ENCODE measurements around the gene HNRNPR.

HNRNPR gene

GRCh38 chr1:23368562-23369334 lies 24.7 kb upstream of the HNRNPR start:
- peak; percentile 93 for DNase-seq

GRCh38 chr1:23367791-23368561 lies 23.9 kb upstream of the HNRNPR start:
- peak; percentile 99 for DNase-seq

GRCh38 chr1:23367451-23367790 lies 23.3 kb upstream of the HNRNPR start:
- no peak for DNase-seq

- DNase-seq: no peak
Observed at GRCh38 chr1:23366598-23366997, 22.5 kb upstream of the HNRNPR start.

- no peak for DNase-seq
Observed at GRCh38 chr1:23366146-23366545, 22.1 kb upstream of the HNRNPR start.

GRCh38 chr1:23362218-23362713 lies 18.2 kb upstream of the HNRNPR start:
- DNase-seq: no peak

- DNase-seq: no peak
Observed at GRCh38 chr1:23358310-23358875, 14.3 kb upstream of the HNRNPR start.

- no peak for DNase-seq
Observed at GRCh38 chr1:23357138-23357908, 13.2 kb upstream of the HNRNPR start.

GRCh38 chr1:23356471-23357137 lies 12.5 kb upstream of the HNRNPR start:
- no peak for DNase-seq

- no peak for DNase-seq
Observed at GRCh38 chr1:23354245-23354644, 10.2 kb upstream of the HNRNPR start.

GRCh38 chr1:23352096-23352695 lies 8.1 kb upstream of the HNRNPR start:
- no peak for DNase-seq

GRCh38 chr1:23345920-23346319 lies 1.8 kb upstream of the HNRNPR start:
- no peak for DNase-seq

GRCh38 chr1:23344987-23345472 lies 946 bp upstream of the HNRNPR start:
- DNase-seq: peak; percentile 29

- peak; percentile 78 for DNase-seq
Observed at GRCh38 chr1:23343221-23344110, 618 bp downstream of the HNRNPR start.

- no peak for DNase-seq
Observed at GRCh38 chr1:23341931-23342692, 2.0 kb downstream of the HNRNPR start.

- DNase-seq: no peak
Observed at GRCh38 chr1:23339632-23340031, 4.5 kb downstream of the HNRNPR start.

GRCh38 chr1:23337869-23338268 lies 6.2 kb downstream of the HNRNPR start:
- no peak for DNase-seq

- no peak for DNase-seq
Observed at GRCh38 chr1:23331713-23332112, 12.4 kb downstream of the HNRNPR start.

- DNase-seq: no peak
Observed at GRCh38 chr1:23330846-23331245, 13.2 kb downstream of the HNRNPR start.

- DNase-seq: no peak
Observed at GRCh38 chr1:23325393-23325792, 18.7 kb downstream of the HNRNPR start.
